Measurements from ENCODE around the gene SMC3.

GRCh38 chr10:110643035-110643652 lies 75.6 kb downstream of the SMC3 start:
- TF ChIP-seq CTCF (IDR thresholded peaks at IDR 0.05), result no peak
- TF ChIP-seq POLR2A (IDR thresholded peaks at IDR 0.05), result no peak
- TF ChIP-seq POLR2AphosphoS5 (IDR thresholded peaks at IDR 0.05), result no peak

Data from breast epithelium (tissue), 3 donors.